Measurements from ENCODE around the gene OPN3.

GRCh38 chr1:241614144-241614543 lies 26.0 kb downstream of the OPN3 start:
- TF ChIP-seq CTBP1 (IDR thresholded peaks at IDR 0.05; ENCODE audit: borderline replicate concordance): no peak
- no peak for TF ChIP-seq BHLHE40 (IDR thresholded peaks at IDR 0.05; ENCODE audit: borderline replicate concordance)
- TF ChIP-seq, protein P1, sequence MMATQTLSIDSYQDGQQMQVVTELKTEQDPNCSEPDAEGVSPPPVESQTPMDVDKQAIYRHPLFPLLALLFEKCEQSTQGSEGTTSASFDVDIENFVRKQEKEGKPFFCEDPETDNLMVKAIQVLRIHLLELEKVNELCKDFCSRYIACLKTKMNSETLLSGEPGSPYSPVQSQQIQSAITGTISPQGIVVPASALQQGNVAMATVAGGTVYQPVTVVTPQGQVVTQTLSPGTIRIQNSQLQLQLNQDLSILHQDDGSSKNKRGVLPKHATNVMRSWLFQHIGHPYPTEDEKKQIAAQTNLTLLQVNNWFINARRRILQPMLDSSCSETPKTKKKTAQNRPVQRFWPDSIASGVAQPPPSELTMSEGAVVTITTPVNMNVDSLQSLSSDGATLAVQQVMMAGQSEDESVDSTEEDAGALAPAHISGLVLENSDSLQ (IDR thresholded peaks at IDR 0.05): no peak
- no peak for TF ChIP-seq HDGF (IDR thresholded peaks at IDR 0.05; ENCODE audit: borderline replicate concordance)
- TF ChIP-seq SP1 (IDR thresholded peaks at IDR 0.05): no peak
- TF ChIP-seq ELF4 (IDR thresholded peaks at IDR 0.05): no peak
- no peak for TF ChIP-seq ARNT (IDR thresholded peaks at IDR 0.05)
- no peak for TF ChIP-seq NFRKB (IDR thresholded peaks at IDR 0.05)
- no peak for TF ChIP-seq LEF1 (IDR thresholded peaks at IDR 0.05; ENCODE audit: borderline replicate concordance)
- TF ChIP-seq FOXK2 (IDR thresholded peaks at IDR 0.05): no peak
- TF ChIP-seq ZNF384 (IDR thresholded peaks at IDR 0.05): no peak

Measured in HEK293T (cell line).